ENCODE results near the gene AK1.
A peak's percentile ranks its signal among the peaks of the same experiment; 100 is the strongest.

AK1 gene

DNA sequence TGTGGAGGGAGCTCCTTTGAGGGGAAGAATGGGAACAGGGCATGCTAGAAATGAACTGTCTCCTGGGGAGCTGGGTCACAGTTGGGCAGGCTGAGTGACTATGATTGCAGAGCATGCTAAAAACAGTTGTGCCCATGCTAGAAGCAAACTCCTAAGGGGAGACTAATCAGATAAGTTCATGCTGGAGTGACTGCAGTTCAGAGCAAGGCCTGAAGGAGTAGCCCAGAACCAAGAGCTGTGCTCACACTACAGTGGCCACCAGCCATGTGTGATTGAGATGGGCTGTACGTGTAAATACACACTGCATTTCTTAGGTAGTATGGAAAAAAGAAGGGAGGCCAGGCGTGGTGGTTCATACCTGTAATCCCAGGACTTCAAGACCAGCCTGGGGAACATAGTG is 10.3 kb upstream of the AK1 start:
- no peak overlapping the region for H3K4me3 ChIP-seq (ENCODE audit: low read length, poor library complexity, severe bottlenecking)
- H3K79me2 ChIP-seq (ENCODE audit: insufficient read depth, low read length) = no peaks in the 10 kb centered on the region
- no peaks in the 10 kb centered on the region for H3K27me3 ChIP-seq (ENCODE audit: insufficient read depth, low read length, poor library complexity, severe bottlenecking)
- no peaks in the 10 kb centered on the region for H4K20me1 ChIP-seq (ENCODE audit: insufficient read depth, low read length, poor library complexity, severe bottlenecking)
- no peak overlapping the region for H3K4me2 ChIP-seq (ENCODE audit: low read depth, low read length, poor library complexity, severe bottlenecking)
- no peak overlapping the region for H3K9ac ChIP-seq (ENCODE audit: low read depth, low read length, poor library complexity, severe bottlenecking)
- H3K9me3 ChIP-seq (ENCODE audit: insufficient read depth, low read depth, low read length) = peaks cover under 1% of the 10 kb centered on the region; the same call in 1 of the 2 replicates
- no peaks in the 10 kb centered on the region for H3F3A ChIP-seq (ENCODE audit: low read depth)
- H3K9me2 ChIP-seq (replicated peaks; ENCODE audit: low read depth, low read length) = no peaks in the 10 kb centered on the region
- peaks cover 28% of the 10 kb centered on the region for H3K4me1 ChIP-seq (ENCODE audit: insufficient read depth, low read length, poor library complexity, severe bottlenecking)
- no peak overlapping the region for H2AFZ ChIP-seq (ENCODE audit: low read length)
- TF ChIP-seq, protein P1, sequence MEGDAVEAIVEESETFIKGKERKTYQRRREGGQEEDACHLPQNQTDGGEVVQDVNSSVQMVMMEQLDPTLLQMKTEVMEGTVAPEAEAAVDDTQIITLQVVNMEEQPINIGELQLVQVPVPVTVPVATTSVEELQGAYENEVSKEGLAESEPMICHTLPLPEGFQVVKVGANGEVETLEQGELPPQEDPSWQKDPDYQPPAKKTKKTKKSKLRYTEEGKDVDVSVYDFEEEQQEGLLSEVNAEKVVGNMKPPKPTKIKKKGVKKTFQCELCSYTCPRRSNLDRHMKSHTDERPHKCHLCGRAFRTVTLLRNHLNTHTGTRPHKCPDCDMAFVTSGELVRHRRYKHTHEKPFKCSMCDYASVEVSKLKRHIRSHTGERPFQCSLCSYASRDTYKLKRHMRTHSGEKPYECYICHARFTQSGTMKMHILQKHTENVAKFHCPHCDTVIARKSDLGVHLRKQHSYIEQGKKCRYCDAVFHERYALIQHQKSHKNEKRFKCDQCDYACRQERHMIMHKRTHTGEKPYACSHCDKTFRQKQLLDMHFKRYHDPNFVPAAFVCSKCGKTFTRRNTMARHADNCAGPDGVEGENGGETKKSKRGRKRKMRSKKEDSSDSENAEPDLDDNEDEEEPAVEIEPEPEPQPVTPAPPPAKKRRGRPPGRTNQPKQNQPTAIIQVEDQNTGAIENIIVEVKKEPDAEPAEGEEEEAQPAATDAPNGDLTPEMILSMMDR (conservative IDR thresholded peaks at IDR 0.05; ENCODE audit: low read length) = peak; percentile 30; the same call in 1 of the 2 replicates
- no peak for TF ChIP-seq EZH2phosphoT487 (IDR thresholded peaks at IDR 0.05; ENCODE audit: borderline replicate concordance)
- peaks cover 20% of the 10 kb centered on the region; the same call in 1 of the 2 replicates for H3K36me3 ChIP-seq (ENCODE audit: insufficient read depth, low read length)

DNA sequence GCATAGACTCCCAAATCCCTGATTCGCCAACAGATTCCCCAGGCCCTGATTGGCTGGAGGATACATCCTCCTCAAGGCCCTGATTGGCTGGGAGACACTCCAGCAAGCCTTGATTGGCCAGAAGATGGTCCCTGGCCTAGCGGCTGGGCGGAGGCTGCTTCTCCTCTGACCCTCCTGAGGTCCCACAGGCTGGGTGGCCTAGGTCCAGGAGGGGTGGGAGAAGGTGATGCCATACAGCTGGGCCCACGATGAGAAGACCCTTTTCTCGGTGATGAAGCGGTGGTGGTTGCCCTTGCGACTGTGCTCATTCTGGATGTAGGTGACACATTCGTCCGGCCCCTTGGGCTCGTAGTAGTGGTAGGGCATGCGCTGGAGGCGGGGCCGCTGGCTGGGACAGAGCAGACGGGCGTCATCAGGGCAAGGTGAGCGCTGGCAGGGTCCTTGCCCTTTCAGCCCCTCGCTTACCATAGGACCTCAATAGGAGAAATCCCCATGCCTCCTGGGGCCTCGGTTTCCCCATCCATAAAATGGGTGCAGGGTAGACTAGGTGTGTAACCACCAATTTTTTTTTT is 9.0 kb upstream of the AK1 start:
- Histone ChIP-seq H3K4me1 (ENCODE audit: insufficient read depth, low read length, poor library complexity, severe bottlenecking) (peaks cover 28% of the 10 kb centered on the region), H3F3A (ENCODE audit: low read depth) (no peaks in the 10 kb centered on the region), H3K4me2 (ENCODE audit: low read depth, low read length, poor library complexity, severe bottlenecking) (no peak overlapping the region), H3K4me3 (ENCODE audit: low read length, poor library complexity, severe bottlenecking) (no peak overlapping the region), H3K36me3 (ENCODE audit: insufficient read depth, low read length) (peaks cover 17% of the 10 kb centered on the region; the same call in 1 of the 2 replicates), H3K9ac (ENCODE audit: low read depth, low read length, poor library complexity, severe bottlenecking) (no peak overlapping the region), H3K27me3 (ENCODE audit: insufficient read depth, low read length, poor library complexity, severe bottlenecking) (no peaks in the 10 kb centered on the region), H4K20me1 (ENCODE audit: insufficient read depth, low read length, poor library complexity, severe bottlenecking) (no peaks in the 10 kb centered on the region), H3K79me2 (ENCODE audit: insufficient read depth, low read length) (no peaks in the 10 kb centered on the region), H3K9me3 (ENCODE audit: insufficient read depth, low read depth, low read length) (no peaks in the 10 kb centered on the region), H2AFZ (ENCODE audit: low read length) (no peak overlapping the region), H3K9me2 (replicated peaks; ENCODE audit: low read depth, low read length) (no peaks in the 10 kb centered on the region)
- no peak for TF ChIP-seq EZH2phosphoT487 (IDR thresholded peaks at IDR 0.05; ENCODE audit: borderline replicate concordance)
- TF ChIP-seq, protein P1 (conservative IDR thresholded peaks at IDR 0.05; ENCODE audit: low read length) = no peak

GRCh38 chr9:127885508-127886281 is 8.2 kb upstream of the AK1 start:
- peaks cover 28% of the 10 kb centered on the region for H3K4me1 ChIP-seq (ENCODE audit: insufficient read depth, low read length, poor library complexity, severe bottlenecking)
- no peaks in the 10 kb centered on the region for H3K79me2 ChIP-seq (ENCODE audit: insufficient read depth, low read length)
- peaks cover 14% of the 10 kb centered on the region; the same call in 1 of the 2 replicates for H3K36me3 ChIP-seq (ENCODE audit: insufficient read depth, low read length)
- H3K4me2 ChIP-seq (ENCODE audit: low read depth, low read length, poor library complexity, severe bottlenecking) = peak overlapping the region; percentile 59
- peak overlapping the region; percentile 38 for H3K9ac ChIP-seq (ENCODE audit: low read depth, low read length, poor library complexity, severe bottlenecking)
- H3F3A ChIP-seq (ENCODE audit: low read depth) = no peaks in the 10 kb centered on the region
- H2AFZ ChIP-seq (ENCODE audit: low read length) = no peak overlapping the region
- TF ChIP-seq EZH2phosphoT487 (IDR thresholded peaks at IDR 0.05; ENCODE audit: borderline replicate concordance) = no peak
- TF ChIP-seq, protein P1 (conservative IDR thresholded peaks at IDR 0.05; ENCODE audit: low read length) = no peak
- H3K9me3 ChIP-seq (ENCODE audit: insufficient read depth, low read depth, low read length) = no peaks in the 10 kb centered on the region
- no peaks in the 10 kb centered on the region for H3K27me3 ChIP-seq (ENCODE audit: insufficient read depth, low read length, poor library complexity, severe bottlenecking)
- no peaks in the 10 kb centered on the region for H3K9me2 ChIP-seq (replicated peaks; ENCODE audit: low read depth, low read length)
- H3K4me3 ChIP-seq (ENCODE audit: low read length, poor library complexity, severe bottlenecking) = no peak overlapping the region
- no peaks in the 10 kb centered on the region for H4K20me1 ChIP-seq (ENCODE audit: insufficient read depth, low read length, poor library complexity, severe bottlenecking)

All from Loucy (cell line).